ENCODE results near the gene UBAP2. TPM values are rescaled to one million over a fixed set of nuclear protein-coding genes. Genes with fewer than 3 reads are reported as not detected.

UBAP2 gene
- total and polyA plus RNA-seq, 2 of the 4 experiments (the other 2 are of a cell fraction), result 12.9 to 25.5 TPM

- Histone ChIP-seq H3K27me3 (ENCODE audit: control insufficient read depth, insufficient read depth, low read length) (no peaks in the 10 kb centered on the region), H2AK9ac (replicated peaks; ENCODE audit: low read depth, low read length, poor library complexity) (no peak overlapping the region)
These were observed 98.3 kb downstream of the UBAP2 start for GRCh38 chr9:33950371-33950770.

More at GRCh38 chr9:33950371-33950770, 98.3 kb downstream of the UBAP2 start:
- H4K20me1 ChIP-seq (ENCODE audit: insufficient read depth, low read length), result peaks cover 16% of the 10 kb centered on the region
- ATAC-seq (ENCODE audit: low read depth), result no peak
- peaks cover 11% of the 10 kb centered on the region for H3K9me1 ChIP-seq (ENCODE audit: insufficient read depth, low read length)
- no peak overlapping the region for H3K14ac ChIP-seq (replicated peaks; ENCODE audit: low read depth, low read length)
- no peak overlapping the region for H3K18ac ChIP-seq (ENCODE audit: low read depth, low read length)
- no peak overlapping the region for H2BK15ac ChIP-seq (ENCODE audit: low read depth, low read length)
- no peak overlapping the region; the same call in 1 of the 2 replicates for H3K4me2 ChIP-seq (ENCODE audit: low read depth, low read length)
- H2AFZ ChIP-seq (replicated peaks; ENCODE audit: low read length, poor library complexity), result no peak overlapping the region
- H3K36me3 ChIP-seq (ENCODE audit: control insufficient read depth, insufficient read depth, low read length), result peaks cover 10% of the 10 kb centered on the region
- no peaks in the 10 kb centered on the region for H3K9me3 ChIP-seq (ENCODE audit: control insufficient read depth, insufficient read depth, low read length)
- no peak overlapping the region for H4K8ac ChIP-seq (ENCODE audit: low read depth in 2 of 2, low read length in 2 of 2)
- WGBS, 2 experiments (ENCODE audit: extremely low coverage in 2 of 2, insufficient read length in 1 of 2), result no CpG with 5 or more reads among the region's 1 CpG
- no peak overlapping the region for H2AK5ac ChIP-seq (ENCODE audit: low read depth, low read length)
- H2BK20ac ChIP-seq (ENCODE audit: low read depth, low read length), result no peak overlapping the region
- H4K5ac ChIP-seq (ENCODE audit: low read depth, low read length), result no peak overlapping the region
- no peak overlapping the region for H3K4ac ChIP-seq (ENCODE audit: low read depth, low read length)
- dilution Hi-C loops (cut with HindIII; ENCODE audit: low sequenced_read_pairs, unreplicated experiment), result no loop called here
- no peak overlapping the region for H3K4me3 ChIP-seq (ENCODE audit: insufficient read depth, low read depth, low read length)
- H3K56ac ChIP-seq (ENCODE audit: extremely low read depth, insufficient read depth, low read length), result no peak overlapping the region
- H3K9ac ChIP-seq (ENCODE audit: low read depth, low read length), result no peak overlapping the region
- H2BK5ac ChIP-seq (ENCODE audit: low read depth, low read length, poor library complexity, severe bottlenecking), result no peak overlapping the region
- POLR2A ChIA-PET (ENCODE audit: unreplicated experiment), result no interaction called here
- no peak for TF ChIP-seq RFX5 (IDR thresholded peaks at IDR 0.05; ENCODE audit: low read depth, low read length)
- no peak for TF ChIP-seq CHD1 (IDR thresholded peaks at IDR 0.05; ENCODE audit: low read depth, low read length)
- TF ChIP-seq BHLHE40 (IDR thresholded peaks at IDR 0.05; ENCODE audit: low read depth, low read length), result no peak
- no peak for TF ChIP-seq POLR2A (IDR thresholded peaks at IDR 0.05; ENCODE audit: low read depth, low read length)
- 0 out of 2 replicates have a peak, but pooled peaks have one; percentile 10 for TF ChIP-seq CEBPB (IDR thresholded peaks at IDR 0.05; ENCODE audit: low read depth, low read length)
- no peak overlapping the region for H3K23ac ChIP-seq (ENCODE audit: low read depth, low read length)
- H2BK120ac ChIP-seq (ENCODE audit: low read depth, low read length), result no peak overlapping the region
- in situ Hi-C loops (cut with MboI; ENCODE audit: low sequenced_read_pairs), result no loop called here
- no TSS peak for BruUV-seq (replicated peaks)
- DNase-seq, result peak; percentile 17
- no peak overlapping the region for H3K27ac ChIP-seq (ENCODE audit: insufficient read depth, low read length)
- H3K79me1 ChIP-seq (ENCODE audit: low read depth in 1 of 2, low read length in 2 of 2), result peaks cover 16 to 38% of the 10 kb centered on the region in 2 experiments
- intact Hi-C loops (cut with micrococcal nuclease), result loop anchor here (5.0 kb wide), 1 partner anchor 42 kb away; no protein-coding TSS in a partner anchor
- CTCF ChIA-PET, result no interaction called here
- no peak overlapping the region for H4K91ac ChIP-seq (ENCODE audit: insufficient read depth, low read depth, low read length)
- peaks cover 16% of the 10 kb centered on the region for H3K4me1 ChIP-seq (ENCODE audit: control insufficient read depth, insufficient read depth, low read length)
